H9 (cell line): ENCODE data around the gene MALAT1. TPM values are rescaled to one million over a fixed set of nuclear protein-coding genes. Genes with fewer than 3 reads are reported as not detected.

Experiments used
- DNase-seq: peaks from one replicate; pipeline ENCODE4 v3.0.0-alpha.2; 2017
- H2AFZ ChIP-seq: one replicate; pipeline ENCODE4 v1.6.1; 2013; ENCODE audit warnings: mild to moderate bottlenecking, low read length, control low read depth, moderate library complexity
- H2AK5ac ChIP-seq: 2 replicates; pipeline ENCODE4 v1.6.1; 2013; ENCODE audit warnings: low read length, control low read depth, mixed read lengths; ENCODE audit not compliant: insufficient read length
- H2BK120ac ChIP-seq: one replicate; pipeline ENCODE4 v1.6.1; 2013; ENCODE audit warnings: low read depth, mild to moderate bottlenecking, low read length, control low read depth, inconsistent platforms; ENCODE audit not compliant: poor library complexity, severe bottlenecking
- H2BK12ac ChIP-seq: 2 replicates; pipeline ENCODE4 v1.6.1; 2013; ENCODE audit warnings: low read length, control low read depth, mixed read lengths, low read depth; ENCODE audit not compliant: insufficient read length
- H2BK15ac ChIP-seq: 2 replicates; pipeline ENCODE4 v1.6.1; 2013; ENCODE audit warnings: low read depth, low read length, control low read depth
- H2BK20ac ChIP-seq: one replicate; pipeline ENCODE4 v1.6.1; 2013; ENCODE audit warnings: low read depth, mild to moderate bottlenecking, low read length, control low read depth, inconsistent platforms; ENCODE audit not compliant: poor library complexity, severe bottlenecking
- H2BK5ac ChIP-seq: 2 replicates; pipeline ENCODE4 v1.6.1; 2013; ENCODE audit warnings: low read length, control low read depth, mixed read lengths; ENCODE audit not compliant: insufficient read length
- H3K14ac ChIP-seq: 2 replicates; pipeline ENCODE4 v1.6.1; 2013; ENCODE audit warnings: low read length, control low read depth; ENCODE audit not compliant: insufficient read depth
- H3K18ac ChIP-seq: 2 replicates; pipeline ENCODE4 v1.6.1; 2013; ENCODE audit warnings: low read depth, mild to moderate bottlenecking, mixed read lengths, low read length, control low read depth; ENCODE audit not compliant: insufficient read length
- H3K23ac ChIP-seq: 2 replicates; pipeline ENCODE4 v1.6.1; 2013; ENCODE audit warnings: low read length, control low read depth, mixed read lengths, low read depth; ENCODE audit not compliant: insufficient read length
- H3K23me2 ChIP-seq: 2 replicates; pipeline ENCODE4 v1.6.1; 2013; ENCODE audit warnings: low read depth, mild to moderate bottlenecking, mixed read lengths, low read length, control low read depth; ENCODE audit not compliant: insufficient read length, poor library complexity, severe bottlenecking
- H3K27ac ChIP-seq: 2 replicates; pipeline ENCODE4 v1.5.1; 2013; ENCODE audit warnings: low read length, control low read depth, mixed read lengths, low read depth; ENCODE audit not compliant: insufficient read length
- H3K27me3 ChIP-seq: 2 replicates; pipeline ENCODE4 v1.6.1; 2013; ENCODE audit warnings: low read length, control low read depth, inconsistent platforms; ENCODE audit not compliant: insufficient read depth
- H3K4ac ChIP-seq: 2 replicates; pipeline ENCODE4 v1.6.1; 2013; ENCODE audit warnings: low read depth, mild to moderate bottlenecking, control low read depth, inconsistent platforms, low read length, moderate library complexity
- H3K4me1 ChIP-seq: 2 replicates; pipeline ENCODE4 v1.6.1; 2013; ENCODE audit warnings: low read length, control low read depth, inconsistent platforms; ENCODE audit not compliant: insufficient read depth
- H3K4me2 ChIP-seq: 2 replicates; pipeline ENCODE4 v1.6.1; 2013; ENCODE audit warnings: low read length, control low read depth, mixed read lengths; ENCODE audit not compliant: insufficient read length, insufficient read depth
- H3K56ac ChIP-seq: 2 replicates; pipeline ENCODE4 v1.6.1; 2013; ENCODE audit warnings: low read depth, mild to moderate bottlenecking, mixed read lengths, low read length, control low read depth; ENCODE audit not compliant: insufficient read length
- H3K79me1 ChIP-seq: 2 replicates; pipeline ENCODE4 v1.6.1; 2013; ENCODE audit warnings: low read depth, mild to moderate bottlenecking, moderate library complexity, low read length, control low read depth, inconsistent platforms; ENCODE audit not compliant: insufficient read depth, poor library complexity, severe bottlenecking
- H3K79me2 ChIP-seq: 2 replicates; pipeline ENCODE4 v1.6.1; 2013; ENCODE audit warnings: low read length, control low read depth, inconsistent platforms; ENCODE audit not compliant: insufficient read depth
- H3K9ac ChIP-seq: 2 replicates; pipeline ENCODE4 v1.6.1; 2013; ENCODE audit warnings: low read length, control low read depth, mixed read lengths; ENCODE audit not compliant: insufficient read length; ENCODE audit errors: extremely low read depth
- H3K9me3 ChIP-seq: one replicate; pipeline ENCODE4 v1.6.1; 2013; ENCODE audit warnings: low read depth, low read length, inconsistent platforms; ENCODE audit not compliant: control insufficient read depth
- H3T11ph ChIP-seq: one replicate; pipeline ENCODE4 v1.6.1; 2013; ENCODE audit warnings: mild to moderate bottlenecking, low read length, control low read depth, inconsistent platforms
- H4K20me1 ChIP-seq: one replicate; pipeline ENCODE4 v1.6.1; 2013; ENCODE audit not compliant: control insufficient read depth, insufficient read length, insufficient read depth
- H4K5ac ChIP-seq: 2 replicates; pipeline ENCODE4 v1.6.1; 2013; ENCODE audit warnings: low read depth, mild to moderate bottlenecking, mixed read lengths, low read length, control low read depth; ENCODE audit not compliant: insufficient read length
- H4K8ac ChIP-seq: replicated peaks from 2 replicates; pipeline ENCODE4 v1.6.1; 2013; ENCODE audit warnings: low read length, control low read depth, mixed read lengths, low read depth; ENCODE audit not compliant: insufficient read length
- H4K91ac ChIP-seq: 2 replicates; pipeline ENCODE4 v1.6.1; 2013; ENCODE audit warnings: low read depth, mild to moderate bottlenecking, moderate library complexity, mixed read lengths, low read length, control low read depth; ENCODE audit not compliant: insufficient read length
- H3K27ac Mint-ChIP-seq, 3 experiments: 2 replicates in 2 of 3; 3 replicates in 1 of 3; pipeline ENCODE4 v1.8.0; 2020 to 2021; ENCODE audit warnings: mixed read lengths in 3 of 3, mild to moderate bottlenecking in 1 of 3, moderate library complexity in 1 of 3
- H3K27me3 Mint-ChIP-seq: 2 replicates; pipeline ENCODE4 v1.8.0; 2021; ENCODE audit warnings: low read depth, mild to moderate bottlenecking, moderate library complexity, mixed read lengths
- H3K36me3 Mint-ChIP-seq, 3 experiments: 2 replicates in 2 of 3; 3 replicates in 1 of 3; pipeline ENCODE4 v1.8.0; 2020 to 2021; ENCODE audit warnings: low read depth in 3 of 3, mixed read lengths in 3 of 3; ENCODE audit not compliant: insufficient read depth in 1 of 3
- H3K4me1 Mint-ChIP-seq, 2 experiments: 2 replicates each; pipeline ENCODE4 v1.8.0; 2020; ENCODE audit warnings: mixed read lengths in 2 of 2
- H3K4me3 Mint-ChIP-seq, 2 experiments: 2 replicates in 1 of 2; 3 replicates in 1 of 2; pipeline ENCODE4 v1.8.0; 2020 to 2021; ENCODE audit warnings: mild to moderate bottlenecking in 2 of 2, mixed read lengths in 2 of 2, moderate library complexity in 1 of 2
- H3K9me3 Mint-ChIP-seq, 2 experiments: 2 replicates in 1 of 2; 3 replicates in 1 of 2; pipeline ENCODE4 v1.8.0; 2020; ENCODE audit warnings: mild to moderate bottlenecking in 2 of 2, mixed read lengths in 2 of 2, moderate library complexity in 1 of 2
- CTCF ChIP-seq: fragments of 200-600 bp; sonication (generic); conservative IDR thresholded peaks from 3 replicates; pipeline ENCODE4 v1.8.0; 2021; ENCODE audit warnings: antibody characterized with exemption, mild to moderate bottlenecking
- WGBS: extraction: QIAGEN DNeasy Blood & Tissue Kit; methylation state at CpG from one replicate; pipeline ENCODE4 v1.1.7; 2013; ENCODE audit warnings: missing lambda C conversion rate, low lambda C conversion rate, mixed read lengths; ENCODE audit not compliant: insufficient read length; ENCODE audit errors: extremely low coverage; 5-methylcytosine and 5-hydroxymethylcytosine counted together
- total RNA-seq: library from RNA; stranded (reverse); gene quantifications from 2 replicates; pipeline ENCODE4 v1.2.1, GENCODE V29; 2021

Gene MALAT1
- total RNA-seq, 1 experiment from 2014 or later: 1,934 TPM

- H3K23ac ChIP-seq: no peak overlapping the region
- no peak for TF ChIP-seq CTCF
- no peak overlapping the region for H3K4ac ChIP-seq
- H2BK20ac ChIP-seq: no peak overlapping the region
- no peak overlapping the region for H4K5ac ChIP-seq
- no peak overlapping the region for H3K9ac ChIP-seq
- peaks cover 3 to 6% of the 10 kb centered on the region in 2 experiments; a peak in 2 of 4 replicates for H3K4me1 Mint-ChIP-seq
- H3K79me1 ChIP-seq: no peaks in the 10 kb centered on the region
- no peak overlapping the region for H2AFZ ChIP-seq
- no peaks in the 10 kb centered on the region; a peak in 2 of 5 replicates for H3K9me3 Mint-ChIP-seq
- H3K27ac Mint-ChIP-seq: no peak overlapping the region
- no peak overlapping the region for H4K91ac ChIP-seq
- no peak overlapping the region for H2BK15ac ChIP-seq
- H3K56ac ChIP-seq: no peak overlapping the region
- H3K4me3 Mint-ChIP-seq: no peak overlapping the region; a peak in 1 of 5 replicates
- peaks cover 7% of the 10 kb centered on the region; the same call in 1 of the 2 replicates for H3K27me3 ChIP-seq
- no peak overlapping the region for H3K27ac ChIP-seq
- H2BK5ac ChIP-seq: no peak overlapping the region
- H3K36me3 Mint-ChIP-seq: no peaks in the 10 kb centered on the region
- H2BK120ac ChIP-seq: no peak overlapping the region
- H3T11ph ChIP-seq: no peak overlapping the region
- H3K4me1 ChIP-seq: no peaks in the 10 kb centered on the region
- WGBS: no CpG with 5 or more reads among the region's 8 CpGs
- H2AK5ac ChIP-seq: no peak overlapping the region
- H3K4me2 ChIP-seq: no peak overlapping the region
- no peaks in the 10 kb centered on the region for H3K23me2 ChIP-seq
- DNase-seq: no peak
- H3K79me2 ChIP-seq: no peaks in the 10 kb centered on the region
- no peak overlapping the region for H4K8ac ChIP-seq
- H3K27me3 Mint-ChIP-seq: peaks cover 35% of the 10 kb centered on the region
- H2BK12ac ChIP-seq: no peak overlapping the region
- no peak overlapping the region for H3K14ac ChIP-seq
- no peaks in the 10 kb centered on the region for H4K20me1 ChIP-seq
- H3K18ac ChIP-seq: no peak overlapping the region
- no peaks in the 10 kb centered on the region for H3K9me3 ChIP-seq
These were observed 28.3 kb upstream of the MALAT1 start for GRCh38 chr11:65470433-65471049.
